Coronary artery (tissue), 2 donors: ENCODE measurements around the gene COPS9.
A peak's percentile ranks its signal among the peaks of the same experiment; 100 is the strongest.

ENCODE experiments used
- DNase-seq: peaks from one replicate; pipeline ENCODE4 v3.0.0-alpha.2; 2017; ENCODE audit warnings: low spot score
- H3K27ac ChIP-seq, 2 donors: fragments of 200-600 bp; sonication (generic); one replicate each; pipeline ENCODE4 v1.5.1; 2016 to 2019
- H3K4me3 ChIP-seq: fragments of 200-600 bp; sonication (generic); 2 replicates; pipeline ENCODE4 v1.5.1; 2016; ENCODE audit warnings: mild to moderate bottlenecking, moderate library complexity
- TF ChIP-seq, protein P1 (sequence below): fragments of 200-600 bp; sonication (generic); IDR thresholded peaks from one replicate; pipeline ENCODE4 v1.5.1; 2019; ENCODE audit warnings: antibody characterized with exemption

Gene COPS9

DNA sequence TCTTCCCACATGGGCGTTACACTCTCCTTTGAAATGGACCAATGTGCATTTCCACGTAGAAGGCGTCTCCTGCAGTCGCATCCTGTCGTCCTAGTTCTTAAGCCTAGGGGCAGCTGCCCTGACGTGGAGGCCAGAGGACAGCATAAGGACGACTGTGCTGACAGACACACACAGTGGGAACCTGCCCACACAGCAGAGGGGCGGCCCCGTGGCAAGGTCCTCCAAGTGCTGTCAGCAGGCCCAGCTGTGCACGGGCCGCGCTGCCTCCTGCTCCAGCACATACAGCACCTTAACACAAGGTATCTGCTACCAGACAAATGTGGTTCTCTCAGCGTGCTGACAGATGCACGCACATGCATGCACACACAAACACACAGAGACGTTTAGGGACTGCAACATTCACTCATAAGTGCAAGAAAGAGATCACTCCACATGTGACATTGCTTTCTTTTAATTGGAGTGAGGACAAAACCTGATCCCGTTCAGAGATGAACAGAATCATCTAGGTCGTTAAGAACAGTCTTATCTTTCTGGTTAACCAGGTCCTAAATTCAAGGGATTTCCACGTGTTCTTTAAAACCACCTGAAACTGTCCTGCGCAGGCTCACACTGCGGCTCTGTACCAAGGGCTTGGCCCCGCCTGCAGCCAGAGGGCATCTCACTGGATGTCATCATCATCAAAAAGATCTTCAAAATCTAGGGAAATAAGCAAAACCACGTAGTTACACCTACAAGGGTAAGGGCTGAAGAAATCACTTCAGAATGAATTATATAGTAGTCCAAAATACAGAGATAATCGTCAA is 5.5 kb downstream of the COPS9 start:
- DNase-seq = no peak
- H3K27ac ChIP-seq = no peak overlapping the region
- no peak overlapping the region for H3K4me3 ChIP-seq
- TF ChIP-seq, protein P1, sequence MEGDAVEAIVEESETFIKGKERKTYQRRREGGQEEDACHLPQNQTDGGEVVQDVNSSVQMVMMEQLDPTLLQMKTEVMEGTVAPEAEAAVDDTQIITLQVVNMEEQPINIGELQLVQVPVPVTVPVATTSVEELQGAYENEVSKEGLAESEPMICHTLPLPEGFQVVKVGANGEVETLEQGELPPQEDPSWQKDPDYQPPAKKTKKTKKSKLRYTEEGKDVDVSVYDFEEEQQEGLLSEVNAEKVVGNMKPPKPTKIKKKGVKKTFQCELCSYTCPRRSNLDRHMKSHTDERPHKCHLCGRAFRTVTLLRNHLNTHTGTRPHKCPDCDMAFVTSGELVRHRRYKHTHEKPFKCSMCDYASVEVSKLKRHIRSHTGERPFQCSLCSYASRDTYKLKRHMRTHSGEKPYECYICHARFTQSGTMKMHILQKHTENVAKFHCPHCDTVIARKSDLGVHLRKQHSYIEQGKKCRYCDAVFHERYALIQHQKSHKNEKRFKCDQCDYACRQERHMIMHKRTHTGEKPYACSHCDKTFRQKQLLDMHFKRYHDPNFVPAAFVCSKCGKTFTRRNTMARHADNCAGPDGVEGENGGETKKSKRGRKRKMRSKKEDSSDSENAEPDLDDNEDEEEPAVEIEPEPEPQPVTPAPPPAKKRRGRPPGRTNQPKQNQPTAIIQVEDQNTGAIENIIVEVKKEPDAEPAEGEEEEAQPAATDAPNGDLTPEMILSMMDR = no peak

DNA sequence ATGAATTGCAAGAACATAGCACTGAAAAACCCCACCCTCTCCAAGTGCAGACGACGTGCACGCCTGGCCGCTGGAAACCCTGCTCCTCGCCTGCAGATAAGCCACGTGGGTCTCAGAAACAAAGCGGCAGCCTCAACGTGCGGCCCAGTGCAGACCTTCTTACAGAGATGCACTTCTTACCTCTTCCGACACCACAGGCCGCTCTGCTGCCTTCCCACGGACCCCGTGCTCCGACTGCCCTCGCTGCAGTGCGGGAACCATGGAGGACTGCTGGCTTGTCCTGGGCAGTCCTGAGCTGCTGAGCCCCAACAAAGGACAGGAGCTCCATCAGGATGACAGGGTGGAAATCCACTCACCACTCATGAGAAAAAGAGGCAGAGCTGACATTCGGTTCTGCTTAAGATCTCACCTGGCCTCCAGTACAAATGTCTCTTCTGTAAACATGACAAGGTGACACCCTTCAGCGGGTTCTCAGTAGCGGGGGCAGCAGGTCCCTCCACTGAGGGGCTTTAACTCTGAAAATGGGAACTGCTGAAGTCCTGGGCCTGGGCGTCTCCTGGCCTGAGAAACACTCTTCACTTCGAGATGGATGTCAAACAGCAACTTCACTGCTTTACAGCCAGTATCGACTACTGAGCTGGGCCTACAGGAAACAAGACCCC is 6.2 kb downstream of the COPS9 start:
- H3K27ac ChIP-seq = no peak overlapping the region
- DNase-seq = peak; percentile 36
- TF ChIP-seq, protein P1 = no peak
- no peak overlapping the region for H3K4me3 ChIP-seq

DNA sequence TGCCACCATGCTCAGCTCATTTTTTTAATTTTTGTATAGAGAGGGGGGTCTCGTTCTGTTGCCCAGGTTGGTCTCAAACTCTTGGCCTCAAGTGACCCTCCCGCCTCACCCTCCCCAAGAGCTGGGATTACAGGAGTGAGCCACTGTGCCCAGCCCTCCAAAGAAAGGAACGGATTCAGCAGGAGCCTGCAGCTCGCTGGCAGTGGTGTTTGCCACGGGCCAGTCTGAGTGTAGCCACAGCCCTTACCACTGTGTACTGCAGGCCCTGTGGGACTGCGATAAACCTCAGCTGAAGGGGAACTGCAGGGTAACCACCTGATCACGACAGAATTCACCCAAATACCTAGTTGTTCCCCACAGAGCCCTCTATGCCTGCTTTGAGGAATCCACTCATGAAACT is 6.8 kb downstream of the COPS9 start:
- H3K4me3 ChIP-seq = no peak overlapping the region
- TF ChIP-seq, protein P1 = no peak
- peak; percentile 17 for DNase-seq
- no peak overlapping the region for H3K27ac ChIP-seq

DNA sequence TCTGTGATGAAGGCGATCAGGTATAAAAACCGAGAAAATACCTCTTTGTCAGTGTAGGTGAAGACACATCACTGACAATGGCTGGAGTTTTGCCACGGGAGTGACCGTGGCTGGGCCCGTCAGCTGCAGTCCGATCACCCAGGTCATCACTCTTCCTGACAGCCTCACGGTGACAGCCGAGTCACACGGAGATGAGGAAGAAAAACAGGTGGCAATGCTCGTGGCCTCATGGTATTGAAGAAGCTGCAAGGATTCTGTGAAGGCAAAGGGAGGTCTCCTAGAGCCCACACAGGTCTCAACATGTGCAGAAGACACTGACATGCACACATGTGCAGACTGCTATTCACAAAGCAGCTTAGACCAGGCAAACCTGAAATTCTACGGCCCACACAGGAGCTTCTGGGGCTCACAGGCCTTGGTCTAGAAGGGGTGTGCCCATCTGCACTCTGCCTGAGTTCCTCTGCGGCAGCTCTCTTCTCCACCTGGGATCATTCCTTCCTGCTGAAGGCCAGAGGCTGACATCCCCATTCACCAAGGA is 7.4 kb downstream of the COPS9 start:
- TF ChIP-seq, protein P1 = no peak
- Histone ChIP-seq H3K4me3 (no peak overlapping the region), H3K27ac (no peak overlapping the region)
- DNase-seq = no peak

DNA sequence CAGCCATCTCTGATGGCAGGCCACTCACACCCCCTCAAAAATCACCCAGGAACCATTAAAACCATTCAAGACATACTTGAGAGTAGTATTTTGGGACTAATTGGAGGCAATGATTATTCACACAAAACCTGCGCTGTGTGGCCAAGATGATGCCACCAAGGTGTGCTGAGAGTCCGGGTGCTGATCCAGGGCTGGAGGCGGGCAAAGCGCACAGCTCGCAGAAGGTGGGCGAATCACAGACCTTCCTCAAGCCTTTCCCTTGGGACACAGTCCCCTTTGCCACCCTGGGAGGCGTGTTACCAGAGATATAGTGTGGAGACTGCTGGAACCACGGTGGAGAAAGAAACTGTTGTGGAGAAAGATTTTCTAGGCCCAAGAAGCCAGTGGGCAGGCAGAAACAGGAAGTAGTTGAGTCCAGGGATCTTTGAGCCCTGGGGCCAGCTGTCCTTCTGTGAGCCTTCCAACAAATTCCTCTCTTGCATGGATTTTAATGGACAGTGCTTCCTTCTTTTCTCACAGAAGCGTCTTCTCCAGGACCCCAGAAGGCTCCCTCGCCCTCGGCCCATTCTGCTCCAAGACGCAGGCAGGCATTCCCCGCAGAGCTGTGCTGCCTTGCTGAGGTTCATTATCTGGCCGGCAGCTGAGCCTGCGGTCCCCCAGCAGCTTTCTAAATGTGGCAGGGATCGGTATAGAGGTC is 8.0 kb downstream of the COPS9 start:
- TF ChIP-seq, protein P1 = no peak
- Histone ChIP-seq H3K27ac (no peak overlapping the region), H3K4me3 (no peak overlapping the region)
- peak; percentile 65 for DNase-seq

DNA sequence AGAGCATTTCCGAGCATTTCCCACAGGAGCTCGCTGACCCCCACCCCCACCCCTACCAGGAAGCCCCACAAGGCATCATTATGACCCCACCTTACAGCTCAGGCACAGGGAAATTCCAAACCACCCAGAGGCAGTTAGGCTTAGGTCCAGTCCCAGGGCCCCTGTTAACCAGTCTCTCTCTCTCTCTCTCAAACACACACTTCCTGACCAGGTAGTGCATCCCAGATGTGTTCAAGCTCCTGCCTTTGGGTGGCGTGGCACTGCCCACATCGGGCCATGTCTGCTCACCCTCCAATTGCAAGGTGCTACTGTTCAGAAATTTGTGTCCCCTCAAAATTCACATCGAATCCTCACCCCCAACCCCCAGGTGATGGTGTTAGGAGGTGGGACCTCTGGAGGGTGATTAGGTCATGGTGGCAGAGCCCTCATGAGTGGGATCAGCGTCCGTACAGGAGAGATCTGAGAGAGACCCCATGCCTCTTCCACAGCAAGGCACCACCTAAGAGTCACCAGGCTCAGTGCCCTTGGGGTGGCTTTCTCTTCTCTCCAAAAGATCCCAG is 8.8 kb downstream of the COPS9 start:
- TF ChIP-seq, protein P1 = no peak
- DNase-seq = peak; percentile 28
- Histone ChIP-seq H3K4me3 (no peak overlapping the region), H3K27ac (no peak overlapping the region)
